Measurements from ENCODE around the gene SLC25A33.
"Not testable (repeated sequence)": the region's sequence is repeated elsewhere in the genome, so short reads cannot be mapped to it uniquely, and the experiment has no call there.

SLC25A33 gene

GRCh38 chr1:9561429-9561828 is 22.2 kb downstream of the SLC25A33 start:
- peaks cover 20% of the 10 kb centered on the region for H3K36me3 ChIP-seq (ENCODE audit: control insufficient read depth, insufficient read depth, low read length, severe bottlenecking)
- peak; percentile 90 for DNase-seq (ENCODE audit: low read depth)
- no peaks in the 10 kb centered on the region for H3K27me3 ChIP-seq (replicated peaks; ENCODE audit: control insufficient read depth, insufficient read depth, low read length)
- peaks cover 29% of the 10 kb centered on the region for H3K4me1 ChIP-seq (ENCODE audit: control insufficient read depth, insufficient read depth, low read length)
- peak overlapping the region; percentile 27 for H3K9ac ChIP-seq (ENCODE audit: low read length)
- peaks cover 2% of the 10 kb centered on the region for H3K9me3 ChIP-seq (ENCODE audit: control insufficient read depth, low read length)
- H3K4me3 ChIP-seq (ENCODE audit: low read length): no peak overlapping the region

- Histone ChIP-seq H3K36me3 (ENCODE audit: control insufficient read depth, insufficient read depth, low read length, severe bottlenecking) (peaks cover 15% of the 10 kb centered on the region), H3K4me3 (ENCODE audit: low read length) (no peak overlapping the region), H3K4me1 (ENCODE audit: control insufficient read depth, insufficient read depth, low read length) (peaks cover 29% of the 10 kb centered on the region), H3K27me3 (replicated peaks; ENCODE audit: control insufficient read depth, insufficient read depth, low read length) (no peaks in the 10 kb centered on the region), H3K9me3 (ENCODE audit: control insufficient read depth, low read length) (no peaks in the 10 kb centered on the region), H3K9ac (ENCODE audit: low read length) (no peak overlapping the region)
- no peak for DNase-seq (ENCODE audit: low read depth)
Measured at GRCh38 chr1:9569267-9569666, 30.0 kb downstream of the SLC25A33 start.

- peak overlapping the region; percentile 61 for H3K9ac ChIP-seq (ENCODE audit: low read length)
- H3K4me1 ChIP-seq (ENCODE audit: control insufficient read depth, insufficient read depth, low read length): peaks cover 26% of the 10 kb centered on the region
- not testable (repeated sequence) for H3K27me3 ChIP-seq (replicated peaks; ENCODE audit: control insufficient read depth, insufficient read depth, low read length); DNase-seq (ENCODE audit: low read depth); H3K4me3 ChIP-seq (ENCODE audit: low read length); H3K9me3 ChIP-seq (ENCODE audit: control insufficient read depth, low read length)
- H3K36me3 ChIP-seq (ENCODE audit: control insufficient read depth, insufficient read depth, low read length, severe bottlenecking): peaks cover 24% of the 10 kb centered on the region
Measured at GRCh38 chr1:9570886-9571529, 31.7 kb downstream of the SLC25A33 start.

- Histone ChIP-seq H3K9me3 (ENCODE audit: control insufficient read depth, low read length) (no peaks in the 10 kb centered on the region), H3K4me3 (ENCODE audit: low read length) (no peak overlapping the region), H3K36me3 (ENCODE audit: control insufficient read depth, insufficient read depth, low read length, severe bottlenecking) (peaks cover 29% of the 10 kb centered on the region), H3K27me3 (replicated peaks; ENCODE audit: control insufficient read depth, insufficient read depth, low read length) (no peaks in the 10 kb centered on the region), H3K9ac (ENCODE audit: low read length) (no peak overlapping the region), H3K4me1 (ENCODE audit: control insufficient read depth, insufficient read depth, low read length) (peaks cover 33% of the 10 kb centered on the region)
- DNase-seq (ENCODE audit: low read depth): peak; percentile 59
Measured at GRCh38 chr1:9573723-9574122, 34.5 kb downstream of the SLC25A33 start.

GRCh38 chr1:9575486-9575885 is 36.2 kb downstream of the SLC25A33 start:
- H3K9ac ChIP-seq (ENCODE audit: low read length): no peak overlapping the region
- H3K4me1 ChIP-seq (ENCODE audit: control insufficient read depth, insufficient read depth, low read length): peaks cover 25% of the 10 kb centered on the region
- peaks cover 41% of the 10 kb centered on the region for H3K36me3 ChIP-seq (ENCODE audit: control insufficient read depth, insufficient read depth, low read length, severe bottlenecking)
- DNase-seq (ENCODE audit: low read depth): no peak
- H3K27me3 ChIP-seq (replicated peaks; ENCODE audit: control insufficient read depth, insufficient read depth, low read length): no peaks in the 10 kb centered on the region
- no peak overlapping the region for H3K4me3 ChIP-seq (ENCODE audit: low read length)
- no peaks in the 10 kb centered on the region for H3K9me3 ChIP-seq (ENCODE audit: control insufficient read depth, low read length)

GRCh38 chr1:9576903-9577302 is 37.6 kb downstream of the SLC25A33 start:
- Histone ChIP-seq H3K36me3 (ENCODE audit: control insufficient read depth, insufficient read depth, low read length, severe bottlenecking) (peaks cover 43% of the 10 kb centered on the region), H3K4me1 (ENCODE audit: control insufficient read depth, insufficient read depth, low read length) (peaks cover 11% of the 10 kb centered on the region), H3K9me3 (ENCODE audit: control insufficient read depth, low read length) (no peaks in the 10 kb centered on the region), H3K27me3 (replicated peaks; ENCODE audit: control insufficient read depth, insufficient read depth, low read length) (no peaks in the 10 kb centered on the region), H3K9ac (ENCODE audit: low read length) (no peak overlapping the region), H3K4me3 (ENCODE audit: low read length) (no peak overlapping the region)
- no peak for DNase-seq (ENCODE audit: low read depth)

GRCh38 chr1:9577423-9577822 is 38.2 kb downstream of the SLC25A33 start:
- Histone ChIP-seq H3K36me3 (ENCODE audit: control insufficient read depth, insufficient read depth, low read length, severe bottlenecking) (peaks cover 47% of the 10 kb centered on the region), H3K9ac (ENCODE audit: low read length) (no peak overlapping the region), H3K27me3 (replicated peaks; ENCODE audit: control insufficient read depth, insufficient read depth, low read length) (no peaks in the 10 kb centered on the region), H3K9me3 (ENCODE audit: control insufficient read depth, low read length) (no peaks in the 10 kb centered on the region), H3K4me1 (ENCODE audit: control insufficient read depth, insufficient read depth, low read length) (peaks cover 10% of the 10 kb centered on the region), H3K4me3 (ENCODE audit: low read length) (no peak overlapping the region)
- no peak for DNase-seq (ENCODE audit: low read depth)

GRCh38 chr1:9580942-9581341 is 41.7 kb downstream of the SLC25A33 start:
- H3K4me3 ChIP-seq (ENCODE audit: low read length): no peak overlapping the region
- no peaks in the 10 kb centered on the region for H3K27me3 ChIP-seq (replicated peaks; ENCODE audit: control insufficient read depth, insufficient read depth, low read length)
- H3K9me3 ChIP-seq (ENCODE audit: control insufficient read depth, low read length): no peaks in the 10 kb centered on the region
- H3K4me1 ChIP-seq (ENCODE audit: control insufficient read depth, insufficient read depth, low read length): peaks cover 10% of the 10 kb centered on the region
- no peak for DNase-seq (ENCODE audit: low read depth)
- H3K36me3 ChIP-seq (ENCODE audit: control insufficient read depth, insufficient read depth, low read length, severe bottlenecking): peaks cover 48% of the 10 kb centered on the region
- H3K9ac ChIP-seq (ENCODE audit: low read length): no peak overlapping the region

- H3K36me3 ChIP-seq (ENCODE audit: control insufficient read depth, insufficient read depth, low read length, severe bottlenecking): peaks cover 21% of the 10 kb centered on the region
- no peak for DNase-seq (ENCODE audit: low read depth)
- no peak overlapping the region for H3K4me3 ChIP-seq (ENCODE audit: low read length)
- peaks cover 8% of the 10 kb centered on the region for H3K4me1 ChIP-seq (ENCODE audit: control insufficient read depth, insufficient read depth, low read length)
- H3K9ac ChIP-seq (ENCODE audit: low read length): no peak overlapping the region
- H3K27me3 ChIP-seq (replicated peaks; ENCODE audit: control insufficient read depth, insufficient read depth, low read length): no peaks in the 10 kb centered on the region
- no peaks in the 10 kb centered on the region for H3K9me3 ChIP-seq (ENCODE audit: control insufficient read depth, low read length)
Measured at GRCh38 chr1:9586147-9586766, 47.0 kb downstream of the SLC25A33 start.

- Histone ChIP-seq H3K4me1 (ENCODE audit: control insufficient read depth, insufficient read depth, low read length) (peaks cover 11% of the 10 kb centered on the region), H3K4me3 (ENCODE audit: low read length) (peak within 1 kb of the TSS; percentile 81), H3K27me3 (replicated peaks; ENCODE audit: control insufficient read depth, insufficient read depth, low read length) (no peaks in the 10 kb centered on the region), H3K9me3 (ENCODE audit: control insufficient read depth, low read length) (no peaks in the 10 kb centered on the region), H3K36me3 (ENCODE audit: control insufficient read depth, insufficient read depth, low read length, severe bottlenecking) (peaks cover 4% of the 10 kb centered on the region), H3K9ac (ENCODE audit: low read length) (peak within 1 kb of the TSS; percentile 85)
- peak; percentile 97 for DNase-seq (ENCODE audit: low read depth)
Measured at GRCh38 chr1:9588551-9589143, 49.4 kb downstream of the SLC25A33 start, which contains the start of gene TMEM201. TMEM201 (plus strand) TSS chr1:9588911; CDS start chr1:9588931, 20 bp downstream.

GRCh38 chr1:9589144-9589718 is 50.0 kb downstream of the SLC25A33 start:
- H3K4me1 ChIP-seq (ENCODE audit: control insufficient read depth, insufficient read depth, low read length): peaks cover 11% of the 10 kb centered on the region
- H3K36me3 ChIP-seq (ENCODE audit: control insufficient read depth, insufficient read depth, low read length, severe bottlenecking): no peaks in the 10 kb centered on the region
- H3K9me3 ChIP-seq (ENCODE audit: control insufficient read depth, low read length): no peaks in the 10 kb centered on the region
- DNase-seq (ENCODE audit: low read depth): peak; percentile 68
- no peaks in the 10 kb centered on the region for H3K27me3 ChIP-seq (replicated peaks; ENCODE audit: control insufficient read depth, insufficient read depth, low read length)
- peak overlapping the region; percentile 81 for H3K4me3 ChIP-seq (ENCODE audit: low read length)
- H3K9ac ChIP-seq (ENCODE audit: low read length): peak overlapping the region; percentile 85

Data from adipocyte (in vitro differentiated cells).